ENCODE data around the gene RELN. TPM values are rescaled to one million over a fixed set of nuclear protein-coding genes. Genes with fewer than 3 reads are reported as not detected.

RELN gene
- total RNA-seq, 1 experiment from 2014 or later = 0.20 TPM

DNA sequence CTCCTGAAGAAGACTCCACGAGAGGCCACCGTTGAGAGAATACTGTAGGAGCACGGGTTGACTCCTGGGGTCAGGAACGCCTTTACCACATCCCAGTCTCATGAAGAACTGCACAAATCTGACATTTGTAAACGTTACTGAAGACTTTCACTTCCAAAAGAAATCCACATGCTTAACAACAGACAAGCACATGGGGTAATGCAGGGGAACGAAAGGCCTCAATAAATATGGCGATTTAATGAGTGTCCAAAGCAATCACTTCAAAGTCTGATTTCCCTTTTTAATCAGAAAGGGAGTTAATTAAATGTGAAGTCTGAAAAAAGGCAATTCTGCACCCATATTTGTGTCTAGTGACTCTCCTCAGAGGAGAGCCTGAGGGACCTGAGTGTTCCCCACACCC lies 449.1 kb downstream of the RELN start:
- POLR2A ChIA-PET = no interaction called here

GRCh38 chr7:103539875-103540274 lies 449.6 kb downstream of the RELN start:
- Mint-ChIP-seq H3K9me3 (peaks cover 5% of the 10 kb centered on the region; the same call in 1 of the 2 replicates), H3K4me3 (no peak overlapping the region), H3K36me3 (no peaks in the 10 kb centered on the region), H3K4me1 (no peaks in the 10 kb centered on the region), H3K27ac (no peak overlapping the region), H3K27me3 (ENCODE audit: low read depth) (no peaks in the 10 kb centered on the region)
- DNase-seq (ENCODE audit: low spot score) = no peak
- CTCF ChIA-PET = no interaction called here
- no peak for ATAC-seq
- POLR2A ChIA-PET = no interaction called here
- TF ChIP-seq FOXP1 (CRISPR knock-in tag; IDR thresholded peaks at IDR 0.05; ENCODE audit: borderline replicate concordance) (no peak), IRF2 (CRISPR knock-in tag; IDR thresholded peaks at IDR 0.05; ENCODE audit: borderline replicate concordance, low read depth) (no peak), TCF7 (CRISPR knock-in tag; IDR thresholded peaks at IDR 0.05; ENCODE audit: low read depth) (no peak), NR2C2 (CRISPR knock-in tag; IDR thresholded peaks at IDR 0.05) (no peak), TP53 (CRISPR knock-in tag; IDR thresholded peaks at IDR 0.05) (no peak), SMAD4 (CRISPR knock-in tag; IDR thresholded peaks at IDR 0.05) (no peak), TEAD4 (CRISPR knock-in tag; IDR thresholded peaks at IDR 0.05) (no peak), ZNF121 (CRISPR knock-in tag; IDR thresholded peaks at IDR 0.05) (no peak), PRRX2 (CRISPR knock-in tag; IDR thresholded peaks at IDR 0.05) (no peak), GRHL2 (CRISPR knock-in tag; IDR thresholded peaks at IDR 0.05; ENCODE audit: insufficient replicate concordance, severe bottlenecking) (no peak), ZBTB21 (CRISPR knock-in tag; IDR thresholded peaks at IDR 0.05; ENCODE audit: borderline replicate concordance) (no peak), ATF6 (CRISPR knock-in tag; IDR thresholded peaks at IDR 0.05) (no peak), ZNF317 (CRISPR knock-in tag; IDR thresholded peaks at IDR 0.05; ENCODE audit: borderline replicate concordance, low read depth) (no peak), MXD4 (CRISPR knock-in tag; IDR thresholded peaks at IDR 0.05; ENCODE audit: borderline replicate concordance) (no peak), RELA (CRISPR knock-in tag; IDR thresholded peaks at IDR 0.05; ENCODE audit: borderline replicate concordance) (no peak)
- TF ChIP-seq, protein P1, sequence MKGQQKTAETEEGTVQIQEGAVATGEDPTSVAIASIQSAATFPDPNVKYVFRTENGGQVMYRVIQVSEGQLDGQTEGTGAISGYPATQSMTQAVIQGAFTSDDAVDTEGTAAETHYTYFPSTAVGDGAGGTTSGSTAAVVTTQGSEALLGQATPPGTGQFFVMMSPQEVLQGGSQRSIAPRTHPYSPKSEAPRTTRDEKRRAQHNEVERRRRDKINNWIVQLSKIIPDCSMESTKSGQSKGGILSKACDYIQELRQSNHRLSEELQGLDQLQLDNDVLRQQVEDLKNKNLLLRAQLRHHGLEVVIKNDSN (CRISPR knock-in tag; IDR thresholded peaks at IDR 0.05) = no peak
- TF ChIP-seq, protein P2, sequence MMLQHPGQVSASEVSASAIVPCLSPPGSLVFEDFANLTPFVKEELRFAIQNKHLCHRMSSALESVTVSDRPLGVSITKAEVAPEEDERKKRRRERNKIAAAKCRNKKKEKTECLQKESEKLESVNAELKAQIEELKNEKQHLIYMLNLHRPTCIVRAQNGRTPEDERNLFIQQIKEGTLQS (CRISPR knock-in tag; conservative IDR thresholded peaks at IDR 0.05) = no peak
- TF ChIP-seq, protein P3, sequence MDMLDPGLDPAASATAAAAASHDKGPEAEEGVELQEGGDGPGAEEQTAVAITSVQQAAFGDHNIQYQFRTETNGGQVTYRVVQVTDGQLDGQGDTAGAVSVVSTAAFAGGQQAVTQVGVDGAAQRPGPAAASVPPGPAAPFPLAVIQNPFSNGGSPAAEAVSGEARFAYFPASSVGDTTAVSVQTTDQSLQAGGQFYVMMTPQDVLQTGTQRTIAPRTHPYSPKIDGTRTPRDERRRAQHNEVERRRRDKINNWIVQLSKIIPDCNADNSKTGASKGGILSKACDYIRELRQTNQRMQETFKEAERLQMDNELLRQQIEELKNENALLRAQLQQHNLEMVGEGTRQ (CRISPR knock-in tag; IDR thresholded peaks at IDR 0.05) = no peak

More for the DNA sequence above, 449.1 kb downstream of the RELN start:
- H3K4me3 Mint-ChIP-seq = no peak overlapping the region
- peaks cover 5% of the 10 kb centered on the region; the same call in 1 of the 2 replicates for H3K9me3 Mint-ChIP-seq
- no peaks in the 10 kb centered on the region for H3K36me3 Mint-ChIP-seq
- TF ChIP-seq PRDM15 (CRISPR knock-in tag; IDR thresholded peaks at IDR 0.05) = no peak
- no peak for TF ChIP-seq FOXJ3 (CRISPR knock-in tag; IDR thresholded peaks at IDR 0.05; ENCODE audit: borderline replicate concordance)
- TF ChIP-seq TEAD1 (CRISPR knock-in tag; IDR thresholded peaks at IDR 0.05) = no peak
- TF ChIP-seq ZSCAN18 (CRISPR knock-in tag; IDR thresholded peaks at IDR 0.05) = no peak
- TF ChIP-seq CREM (CRISPR knock-in tag; IDR thresholded peaks at IDR 0.05) = no peak
- no peak for TF ChIP-seq ZNF138 (CRISPR knock-in tag; conservative IDR thresholded peaks at IDR 0.05)
- no peak for TF ChIP-seq FOXP1 (CRISPR knock-in tag; IDR thresholded peaks at IDR 0.05; ENCODE audit: borderline replicate concordance)
- TF ChIP-seq ZNF121 (CRISPR knock-in tag; IDR thresholded peaks at IDR 0.05) = no peak
- no peak for TF ChIP-seq ESRRA (CRISPR knock-in tag; IDR thresholded peaks at IDR 0.05; ENCODE audit: borderline replicate concordance)
- no peaks in the 10 kb centered on the region for H3K4me1 Mint-ChIP-seq
- CTCF ChIA-PET = no interaction called here
- ATAC-seq = no peak
- DNase-seq (ENCODE audit: low spot score) = no peak
- H3K27me3 Mint-ChIP-seq (ENCODE audit: low read depth) = no peaks in the 10 kb centered on the region
- no peak overlapping the region for H3K27ac Mint-ChIP-seq
